ENCODE data around the gene OSBPL6. TPM values are rescaled to one million over a fixed set of nuclear protein-coding genes. Genes with fewer than 3 reads are reported as not detected.

OSBPL6 gene
- total and polyA plus RNA-seq, 2 of the 13 experiments (the other 11 are each of a cell fraction or from before 2014, with no cell fraction given): 0.03 to 0.11 TPM

DNA sequence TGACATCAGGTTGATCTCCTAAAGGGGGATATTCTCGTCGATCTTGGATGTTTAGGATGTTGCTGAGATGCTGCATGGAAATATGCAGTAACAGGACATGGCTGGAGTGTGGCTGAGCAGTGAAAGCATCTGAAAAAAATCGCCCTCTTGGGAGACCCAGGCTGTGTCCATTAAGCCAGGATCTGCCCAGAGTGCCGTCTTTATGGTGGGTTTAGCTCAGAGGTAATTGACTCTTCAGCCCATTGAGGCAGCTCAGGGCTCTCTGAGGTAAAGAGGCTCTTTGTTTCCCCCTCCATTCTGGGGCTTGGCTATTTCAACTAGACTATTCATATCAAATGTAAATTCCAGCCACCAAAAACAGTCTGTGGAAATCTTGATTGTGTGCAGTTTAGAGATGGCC is 26.5 kb downstream of the OSBPL6 start:
- no TSS peak for BruUV-seq (replicated peaks)
- ATAC-seq: no peak
- no peak for TF ChIP-seq GATAD2A (CRISPR knock-in tag; IDR thresholded peaks at IDR 0.05)
- TF ChIP-seq, protein P1, sequence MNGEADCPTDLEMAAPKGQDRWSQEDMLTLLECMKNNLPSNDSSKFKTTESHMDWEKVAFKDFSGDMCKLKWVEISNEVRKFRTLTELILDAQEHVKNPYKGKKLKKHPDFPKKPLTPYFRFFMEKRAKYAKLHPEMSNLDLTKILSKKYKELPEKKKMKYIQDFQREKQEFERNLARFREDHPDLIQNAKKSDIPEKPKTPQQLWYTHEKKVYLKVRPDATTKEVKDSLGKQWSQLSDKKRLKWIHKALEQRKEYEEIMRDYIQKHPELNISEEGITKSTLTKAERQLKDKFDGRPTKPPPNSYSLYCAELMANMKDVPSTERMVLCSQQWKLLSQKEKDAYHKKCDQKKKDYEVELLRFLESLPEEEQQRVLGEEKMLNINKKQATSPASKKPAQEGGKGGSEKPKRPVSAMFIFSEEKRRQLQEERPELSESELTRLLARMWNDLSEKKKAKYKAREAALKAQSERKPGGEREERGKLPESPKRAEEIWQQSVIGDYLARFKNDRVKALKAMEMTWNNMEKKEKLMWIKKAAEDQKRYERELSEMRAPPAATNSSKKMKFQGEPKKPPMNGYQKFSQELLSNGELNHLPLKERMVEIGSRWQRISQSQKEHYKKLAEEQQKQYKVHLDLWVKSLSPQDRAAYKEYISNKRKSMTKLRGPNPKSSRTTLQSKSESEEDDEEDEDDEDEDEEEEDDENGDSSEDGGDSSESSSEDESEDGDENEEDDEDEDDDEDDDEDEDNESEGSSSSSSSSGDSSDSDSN (CRISPR knock-in tag; IDR thresholded peaks at IDR 0.05): no peak
- TF ChIP-seq ELF3 (CRISPR knock-in tag; IDR thresholded peaks at IDR 0.05): no peak
- TF ChIP-seq GATA4 (IDR thresholded peaks at IDR 0.05; ENCODE audit: borderline replicate concordance, low read depth): no peak
- no peak for TF ChIP-seq ZMYM3 (CRISPR knock-in tag; IDR thresholded peaks at IDR 0.05)
- TF ChIP-seq AKNA (CRISPR knock-in tag; IDR thresholded peaks at IDR 0.05; ENCODE audit: borderline replicate concordance): no peak
- TF ChIP-seq, protein P2, sequence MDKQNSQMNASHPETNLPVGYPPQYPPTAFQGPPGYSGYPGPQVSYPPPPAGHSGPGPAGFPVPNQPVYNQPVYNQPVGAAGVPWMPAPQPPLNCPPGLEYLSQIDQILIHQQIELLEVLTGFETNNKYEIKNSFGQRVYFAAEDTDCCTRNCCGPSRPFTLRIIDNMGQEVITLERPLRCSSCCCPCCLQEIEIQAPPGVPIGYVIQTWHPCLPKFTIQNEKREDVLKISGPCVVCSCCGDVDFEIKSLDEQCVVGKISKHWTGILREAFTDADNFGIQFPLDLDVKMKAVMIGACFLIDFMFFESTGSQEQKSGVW (CRISPR knock-in tag; IDR thresholded peaks at IDR 0.05; ENCODE audit: borderline replicate concordance): no peak
- TF ChIP-seq TCF7L2 (IDR thresholded peaks at IDR 0.05; ENCODE audit: low read depth, low read length): no peak
- TF ChIP-seq ZNF572 (CRISPR knock-in tag; IDR thresholded peaks at IDR 0.05): no peak
- TF ChIP-seq KMT2A (CRISPR knock-in tag; IDR thresholded peaks at IDR 0.05): no peak
- no peak for TF ChIP-seq ZKSCAN8 (CRISPR knock-in tag; IDR thresholded peaks at IDR 0.05; ENCODE audit: borderline replicate concordance)
- no peak for TF ChIP-seq ZNF138 (CRISPR knock-in tag; IDR thresholded peaks at IDR 0.05; ENCODE audit: low read depth)
- POLR2A ChIA-PET: no interaction called here
- Histone ChIP-seq H3K4me2 (ENCODE audit: low read depth, low read length) (no peak overlapping the region), H4K20me1 (ENCODE audit: insufficient read depth, low read length) (no peaks in the 10 kb centered on the region), H3K9ac (ENCODE audit: insufficient read depth, low read depth, low read length) (no peak overlapping the region), H3K4me3 (replicated peaks in 1 of 3; ENCODE audit: insufficient read depth in 1 of 3, low read depth in 2 of 3, low read length in 3 of 3) (no peak overlapping the region), H3K36me3 (replicated peaks in 1 of 2; ENCODE audit: control insufficient read depth in 1 of 2, insufficient read depth in 2 of 2, low read length in 2 of 2) (no peaks in the 10 kb centered on the region), H3K9me3 (ENCODE audit: low read length) (no peaks in the 10 kb centered on the region), H3K27ac (ENCODE audit: extremely low read length, insufficient read depth, low read length) (no peak overlapping the region), H3K4me1 (ENCODE audit: insufficient read depth, low read length) (no peaks in the 10 kb centered on the region), H2AFZ (ENCODE audit: low read length) (no peak overlapping the region), H3K27me3 (ENCODE audit: control insufficient read depth in 1 of 2, insufficient read depth in 2 of 2, low read length in 2 of 2) (no peaks in the 10 kb centered on the region; a peak in 1 of 5 replicates), H3K79me2 (ENCODE audit: insufficient read depth, low read length) (no peaks in the 10 kb centered on the region)
- no peak for DNase-seq (ENCODE audit: low spot score)
- no peak for FAIRE-seq
- CTCF ChIA-PET (ENCODE audit: low intra/inter-chr PET ratio, low total read pairs): no interaction called here
- 0% methylated on average over 4 of the region's 4 CpGs for WGBS (ENCODE audit: low lambda C conversion rate)
- in situ Hi-C loops (cut with HindIII; ENCODE audit: extremely low pct_ligation_motif_present, low pct_unique_long_range_greater_than_20kb) (no loop called here), intact Hi-C loops (cut with micrococcal nuclease; ENCODE audit: unreplicated experiment) (no loop called here)
